Endothelial cell of umbilical vein (primary cell): Measurements from ENCODE around the gene SETBP1.

ENCODE experiments used
- CTCF ChIP-seq, 2 donors: IDR thresholded peaks; 1 replicate in 1 of 2; 2 replicates in 1 of 2; pipeline ENCODE4 v1.5.1; 2011; ENCODE audit warnings: low read length in 2 of 2, mild to moderate bottlenecking in 2 of 2, moderate library complexity in 2 of 2, control low read depth in 1 of 2, inconsistent platforms in 1 of 2, low read depth in 1 of 2; ENCODE audit not compliant: insufficient read depth in 1 of 2; ENCODE audit errors: extremely low read depth in 1 of 2
- EZH2 ChIP-seq: IDR thresholded peaks from 2 replicates; pipeline ENCODE4 v1.6.1; 2012; ENCODE audit warnings: borderline replicate concordance, low read depth, mild to moderate bottlenecking, moderate library complexity, low read length, inconsistent platforms; ENCODE audit not compliant: severe bottlenecking
- MAX ChIP-seq: IDR thresholded peaks from 2 replicates; pipeline ENCODE4 v1.6.1; 2011; ENCODE audit not compliant: insufficient read depth, insufficient read length
- MYC ChIP-seq: IDR thresholded peaks from one replicate; pipeline ENCODE4 v1.6.1; 2011; ENCODE audit warnings: mild to moderate bottlenecking, low read depth, low read length
- POLR2A ChIP-seq: IDR thresholded peaks from 2 replicates; pipeline ENCODE4 v1.6.1; 2012; ENCODE audit warnings: low read depth, mild to moderate bottlenecking, control low read depth, low read length

DNA sequence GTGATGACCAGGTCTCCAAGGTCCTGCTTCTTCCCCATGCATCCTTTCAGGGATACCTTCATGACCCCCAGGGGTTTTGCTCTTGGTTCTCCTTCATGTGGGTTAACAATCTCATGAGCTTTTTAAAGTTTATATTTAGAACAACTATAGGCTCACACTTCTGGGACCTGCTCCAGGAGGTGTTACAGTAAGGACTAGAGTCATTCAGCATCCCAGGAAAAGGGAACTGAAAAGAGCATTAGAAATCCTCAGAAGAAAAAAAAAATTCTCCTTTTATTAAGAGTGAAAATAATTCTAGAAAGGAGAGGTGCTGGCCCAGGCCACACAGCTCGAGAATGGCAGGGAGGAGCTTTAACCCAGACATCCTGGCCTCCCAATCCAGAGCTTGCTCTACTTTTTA is 66.5 kb downstream of the SETBP1 start:
- no peak for TF ChIP-seq MAX
- no peak for TF ChIP-seq CTCF (IDR thresholded peaks at IDR 0.05; ENCODE audit: extremely low read depth in 1 of 2, insufficient read depth in 1 of 2, low read depth in 1 of 2, low read length in 2 of 2)
- TF ChIP-seq EZH2, result no peak
- no peak for TF ChIP-seq POLR2A
- no peak for TF ChIP-seq MYC
